ENCODE measurements around the gene EPHA2. TPM values are rescaled to one million over a fixed set of nuclear protein-coding genes. Genes with fewer than 3 reads are reported as not detected.

The EPHA2 gene
- total RNA-seq, 1 experiment from 2014 or later: 130 TPM

DNA sequence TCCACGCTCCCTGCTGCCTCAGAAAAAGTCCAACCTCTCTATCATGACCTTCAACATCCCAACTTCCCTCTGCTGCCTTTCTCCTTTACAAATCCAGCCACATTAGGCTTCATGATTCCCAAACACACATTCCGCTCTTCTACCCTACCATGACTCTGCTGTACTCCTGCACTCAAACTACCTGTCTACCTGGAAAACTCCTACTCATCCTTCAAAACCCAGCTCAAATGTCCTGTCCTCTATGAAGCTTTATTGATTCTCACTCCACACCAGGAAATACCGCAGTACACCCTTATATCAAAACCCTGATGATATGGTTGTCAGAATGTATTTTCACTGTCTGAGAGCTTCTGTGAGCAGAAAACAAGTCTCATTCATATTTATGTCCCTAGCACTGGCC, 47.7 kb upstream of the EPHA2 start:
- H3K27ac Mint-ChIP-seq (ENCODE audit: unreplicated experiment): no peak overlapping the region
- DNase-seq: no peak
- TF ChIP-seq CTCF (IDR thresholded peaks at IDR 0.05; ENCODE audit: unreplicated experiment): no peak
- H3K36me3 Mint-ChIP-seq (ENCODE audit: insufficient read depth, unreplicated experiment): peaks cover 24% of the 10 kb centered on the region
- no TSS peak for BruUV-seq (replicated peaks)
- no peaks in the 10 kb centered on the region for H3K27me3 Mint-ChIP-seq (ENCODE audit: unreplicated experiment)
- intact Hi-C loops (cut with micrococcal nuclease; ENCODE audit: unreplicated experiment): no loop called here
- H3K4me3 Mint-ChIP-seq (ENCODE audit: low read depth, unreplicated experiment): no peak overlapping the region
- H3K4me1 Mint-ChIP-seq (ENCODE audit: low read depth, unreplicated experiment): peaks cover 6% of the 10 kb centered on the region
- no peaks in the 10 kb centered on the region for H3K9me3 Mint-ChIP-seq (ENCODE audit: low read depth, unreplicated experiment)
- CTCF ChIA-PET: no interaction called here

GRCh38 chr1:16202281-16203210, 46.7 kb upstream of the EPHA2 start:
- H3K36me3 Mint-ChIP-seq (ENCODE audit: insufficient read depth, unreplicated experiment): peaks cover 24% of the 10 kb centered on the region
- no peak for DNase-seq
- no TSS peak for BruUV-seq (replicated peaks)
- no peaks in the 10 kb centered on the region for H3K4me1 Mint-ChIP-seq (ENCODE audit: low read depth, unreplicated experiment)
- H3K27me3 Mint-ChIP-seq (ENCODE audit: unreplicated experiment): no peaks in the 10 kb centered on the region
- no peak for TF ChIP-seq CTCF (IDR thresholded peaks at IDR 0.05; ENCODE audit: unreplicated experiment)
- H3K9me3 Mint-ChIP-seq (ENCODE audit: low read depth, unreplicated experiment): no peaks in the 10 kb centered on the region
- H3K4me3 Mint-ChIP-seq (ENCODE audit: low read depth, unreplicated experiment): no peak overlapping the region
- no peak overlapping the region for H3K27ac Mint-ChIP-seq (ENCODE audit: unreplicated experiment)
- intact Hi-C loops (cut with micrococcal nuclease; ENCODE audit: unreplicated experiment): no loop called here
- CTCF ChIA-PET: no interaction called here

- no peaks in the 10 kb centered on the region for H3K9me3 Mint-ChIP-seq (ENCODE audit: low read depth, unreplicated experiment)
- no peak for DNase-seq
- intact Hi-C loops (cut with micrococcal nuclease; ENCODE audit: unreplicated experiment): no loop called here
- no peak overlapping the region for H3K4me3 Mint-ChIP-seq (ENCODE audit: low read depth, unreplicated experiment)
- CTCF ChIA-PET: interaction anchor here (0.6 kb wide), 1 partner anchor 192 kb away, joined by 3 read pairs; no protein-coding TSS in a partner anchor
- no peaks in the 10 kb centered on the region for H3K27me3 Mint-ChIP-seq (ENCODE audit: unreplicated experiment)
- no TSS peak for BruUV-seq (replicated peaks)
- no peak overlapping the region for H3K27ac Mint-ChIP-seq (ENCODE audit: unreplicated experiment)
- TF ChIP-seq CTCF (IDR thresholded peaks at IDR 0.05; ENCODE audit: unreplicated experiment): no peak
- no peaks in the 10 kb centered on the region for H3K4me1 Mint-ChIP-seq (ENCODE audit: low read depth, unreplicated experiment)
- peaks cover 8% of the 10 kb centered on the region for H3K36me3 Mint-ChIP-seq (ENCODE audit: insufficient read depth, unreplicated experiment)
Measured at GRCh38 chr1:16199700-16200099, 43.8 kb upstream of the EPHA2 start.

DNA sequence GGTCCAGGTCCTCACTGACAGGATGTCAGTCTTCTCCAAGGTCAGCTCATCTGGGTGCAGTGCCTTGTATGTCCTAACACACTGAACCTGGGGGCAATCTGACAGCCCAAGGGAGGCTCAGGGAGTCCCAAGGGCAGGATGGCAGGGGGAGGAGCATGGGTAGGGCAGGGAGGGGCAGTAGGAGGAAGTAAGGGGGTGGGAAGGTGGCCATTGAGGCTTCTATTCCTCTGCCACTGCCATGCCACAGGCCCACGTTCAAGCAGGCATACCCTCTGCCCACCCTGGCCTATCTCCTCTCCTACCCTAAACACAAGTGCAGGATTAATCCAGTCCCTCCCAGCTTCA, 43.3 kb upstream of the EPHA2 start:
- no TSS peak for BruUV-seq (replicated peaks)
- CTCF ChIA-PET: no interaction called here
- H3K27ac Mint-ChIP-seq (ENCODE audit: unreplicated experiment): peak overlapping the region; percentile 54

More for the DNA sequence above, 43.3 kb upstream of the EPHA2 start:
- intact Hi-C loops (cut with micrococcal nuclease; ENCODE audit: unreplicated experiment): no loop called here
- no peak for DNase-seq
- H3K4me3 Mint-ChIP-seq (ENCODE audit: low read depth, unreplicated experiment): no peak overlapping the region
- H3K27me3 Mint-ChIP-seq (ENCODE audit: unreplicated experiment): no peaks in the 10 kb centered on the region
- peaks cover 5% of the 10 kb centered on the region for H3K36me3 Mint-ChIP-seq (ENCODE audit: insufficient read depth, unreplicated experiment)
- no peak for TF ChIP-seq CTCF (IDR thresholded peaks at IDR 0.05; ENCODE audit: unreplicated experiment)
- no peaks in the 10 kb centered on the region for H3K4me1 Mint-ChIP-seq (ENCODE audit: low read depth, unreplicated experiment)
- H3K9me3 Mint-ChIP-seq (ENCODE audit: low read depth, unreplicated experiment): no peaks in the 10 kb centered on the region
